HEK293 (cell line): ENCODE data around the gene CABCOCO1.

Experiments used
- CTCF ChIA-PET: fragments of 350-600 bp; formaldehyde crosslinking; extraction: SDS; loops from one replicate; lab custom pipeline; 2021; ENCODE audit warnings: antibody characterized with exemption; lab: Yijun Ruan, JAX
- POLR2A ChIA-PET: fragments of 300-600 bp; formaldehyde crosslinking; extraction: SDS; loops from one replicate; lab custom pipeline; 2020; ENCODE audit warnings: antibody characterized with exemption, inconsistent platforms; lab: Yijun Ruan, JAX
- H3K27ac ChIP-seq: fragments of 200-500 bp; sonication (Bioruptor generic); 2 replicates; pipeline ENCODE4 v1.5.1; 2014; ENCODE audit warnings: low read depth, low read length, control low read depth, inconsistent platforms; ENCODE audit errors: extremely low read depth
- H3K36me3 ChIP-seq, 2 experiments: fragments of 200-500 bp in 1 of 2; sonication (Bioruptor generic) in 1 of 2; 1 replicate in 1 of 2; 2 replicates in 1 of 2; pipeline ENCODE4 v1.5.1; 2014 to 2017; ENCODE audit warnings: inconsistent platforms in 2 of 2, low read length in 2 of 2; ENCODE audit not compliant: control insufficient read depth in 2 of 2, insufficient read depth in 1 of 2
- H3K4me1 ChIP-seq: fragments of 200-500 bp; sonication (Bioruptor generic); 2 replicates; pipeline ENCODE4 v1.5.1; 2014; ENCODE audit warnings: mild to moderate bottlenecking, low read length, inconsistent platforms; ENCODE audit not compliant: control insufficient read depth, insufficient read depth
- H3K4me3 ChIP-seq: 2 replicates; pipeline ENCODE4 v1.5.1; 2011; ENCODE audit warnings: low read depth, mild to moderate bottlenecking, control low read depth, low read length, moderate library complexity
- H3K9me3 ChIP-seq: fragments of 200-500 bp; sonication (Bioruptor generic); 2 replicates; pipeline ENCODE4 v1.5.1; 2014; ENCODE audit warnings: low read depth, low read length, inconsistent platforms; ENCODE audit not compliant: control insufficient read depth, insufficient read depth
- GLIS2 ChIP-seq: fragments of 450-650 bp; formaldehyde crosslinking; IDR thresholded peaks from 2 replicates; pipeline ENCODE4 v1.5.1; 2016; ENCODE audit warnings: missing biosample characterization, missing genetic modification characterization
- INSM2 ChIP-seq: fragments of 450-650 bp; formaldehyde crosslinking; IDR thresholded peaks from 2 replicates; pipeline ENCODE4 v1.5.1; 2016; ENCODE audit warnings: missing biosample characterization, missing genetic modification characterization
- KLF10 ChIP-seq: fragments of 450-650 bp; IDR thresholded peaks from 2 replicates; pipeline ENCODE4 v1.5.1; 2018; ENCODE audit warnings: missing biosample characterization, mild to moderate bottlenecking, missing genetic modification characterization
- KLF8 ChIP-seq: fragments of 450-650 bp; formaldehyde crosslinking; IDR thresholded peaks from 2 replicates; pipeline ENCODE4 v1.5.1; 2016; ENCODE audit warnings: missing biosample characterization, missing genetic modification characterization
- SCRT2 ChIP-seq: fragments of 450-650 bp; formaldehyde crosslinking; IDR thresholded peaks from 2 replicates; pipeline ENCODE4 v1.5.1; 2016; ENCODE audit warnings: missing biosample characterization, missing genetic modification characterization
- SETDB1 ChIP-seq: IDR thresholded peaks from one replicate; pipeline ENCODE4 v1.6.1; 2017; ENCODE audit warnings: mild to moderate bottlenecking, low read length, moderate library complexity, mixed read lengths; ENCODE audit not compliant: insufficient read length
- YY2 ChIP-seq: fragments of 450-650 bp; formaldehyde crosslinking; IDR thresholded peaks from 2 replicates; pipeline ENCODE4 v1.5.1; 2016; ENCODE audit warnings: missing biosample characterization, missing genetic modification characterization
- ZNF132 ChIP-seq: fragments of 450-650 bp; formaldehyde crosslinking; IDR thresholded peaks from 2 replicates; pipeline ENCODE4 v1.5.1; 2017; ENCODE audit warnings: missing biosample characterization, missing genetic modification characterization, borderline replicate concordance
- ZNF133 ChIP-seq: fragments of 450-650 bp; formaldehyde crosslinking; IDR thresholded peaks from 2 replicates; pipeline ENCODE4 v1.5.1; 2016; ENCODE audit warnings: missing biosample characterization, missing genetic modification characterization
- ZNF155 ChIP-seq: fragments of 450-650 bp; formaldehyde crosslinking; IDR thresholded peaks from 2 replicates; pipeline ENCODE4 v1.5.1; 2016; ENCODE audit warnings: missing biosample characterization, missing genetic modification characterization
- ZNF157 ChIP-seq: fragments of 450-650 bp; formaldehyde crosslinking; IDR thresholded peaks from 2 replicates; pipeline ENCODE4 v1.5.1; 2016; ENCODE audit warnings: missing biosample characterization, missing genetic modification characterization
- ZNF18 ChIP-seq: fragments of 450-650 bp; formaldehyde crosslinking; IDR thresholded peaks from 2 replicates; pipeline ENCODE4 v1.5.1; 2016; ENCODE audit warnings: missing biosample characterization, missing genetic modification characterization
- ZNF19 ChIP-seq: fragments of 450-650 bp; formaldehyde crosslinking; IDR thresholded peaks from 2 replicates; pipeline ENCODE4; 2016; ENCODE audit warnings: missing biosample characterization, missing genetic modification characterization, low read depth
- ZNF211 ChIP-seq: fragments of 450-650 bp; formaldehyde crosslinking; IDR thresholded peaks from 2 replicates; pipeline ENCODE4 v1.5.1; 2016; ENCODE audit warnings: low read depth, missing biosample characterization, missing genetic modification characterization
- ZNF248 ChIP-seq: fragments of 450-650 bp; formaldehyde crosslinking; IDR thresholded peaks from 2 replicates; pipeline ENCODE4 v1.5.1; 2017; ENCODE audit warnings: missing biosample characterization, missing genetic modification characterization
- ZNF292 ChIP-seq: fragments of 450-650 bp; formaldehyde crosslinking; IDR thresholded peaks from 2 replicates; pipeline ENCODE4 v1.5.1; 2016; ENCODE audit warnings: low read depth, missing biosample characterization, missing genetic modification characterization, borderline replicate concordance
- ZNF341 ChIP-seq: fragments of 450-650 bp; formaldehyde crosslinking; IDR thresholded peaks from 2 replicates; pipeline ENCODE4; 2016; ENCODE audit warnings: low read depth, missing biosample characterization, missing genetic modification characterization
- ZNF366 ChIP-seq: fragments of 450-650 bp; formaldehyde crosslinking; conservative IDR thresholded peaks from 2 replicates; pipeline ENCODE4 v1.5.1; 2016; ENCODE audit warnings: missing biosample characterization, missing genetic modification characterization
- ZNF391 ChIP-seq: fragments of 450-650 bp; formaldehyde crosslinking; IDR thresholded peaks from 2 replicates; pipeline ENCODE4 v1.5.1; 2016; ENCODE audit warnings: low read depth, missing biosample characterization, missing genetic modification characterization, borderline replicate concordance
- ZNF529 ChIP-seq: fragments of 450-650 bp; formaldehyde crosslinking; IDR thresholded peaks from 2 replicates; pipeline ENCODE4 v1.5.1; 2017; ENCODE audit warnings: missing genetic modification characterization, missing biosample characterization; ENCODE audit not compliant: insufficient replicate concordance
- ZNF596 ChIP-seq: fragments of 450-650 bp; IDR thresholded peaks from 2 replicates; pipeline ENCODE4 v1.5.0; 2018; ENCODE audit warnings: missing biosample characterization, mild to moderate bottlenecking, missing genetic modification characterization, moderate library complexity
- ZNF610 ChIP-seq: fragments of 450-650 bp; formaldehyde crosslinking; IDR thresholded peaks from 2 replicates; pipeline ENCODE4 v1.5.1; 2016; ENCODE audit warnings: missing biosample characterization, missing genetic modification characterization, borderline replicate concordance
- ZNF629 ChIP-seq: fragments of 450-650 bp; formaldehyde crosslinking; IDR thresholded peaks from 2 replicates; pipeline ENCODE4 v1.5.1; 2017; ENCODE audit warnings: missing biosample characterization, missing genetic modification characterization
- ZNF660 ChIP-seq: fragments of 450-650 bp; IDR thresholded peaks from 2 replicates; pipeline ENCODE4 v1.5.1; 2018; ENCODE audit warnings: missing biosample characterization, mild to moderate bottlenecking, missing genetic modification characterization
- ZNF701 ChIP-seq: fragments of 450-650 bp; formaldehyde crosslinking; IDR thresholded peaks from 2 replicates; pipeline ENCODE4 v1.5.1; 2016; ENCODE audit warnings: missing biosample characterization, missing genetic modification characterization
- ZNF707 ChIP-seq: fragments of 450-650 bp; formaldehyde crosslinking; IDR thresholded peaks from 2 replicates; pipeline ENCODE4 v1.5.1; 2016; ENCODE audit warnings: missing biosample characterization, missing genetic modification characterization
- ZNF747 ChIP-seq: fragments of 450-650 bp; formaldehyde crosslinking; IDR thresholded peaks from 2 replicates; pipeline ENCODE4 v1.5.1; 2016; ENCODE audit warnings: missing biosample characterization, missing genetic modification characterization
- ZSCAN16 ChIP-seq: fragments of 450-650 bp; formaldehyde crosslinking; IDR thresholded peaks from 2 replicates; pipeline ENCODE4 v1.5.1; 2016; ENCODE audit warnings: missing biosample characterization, missing genetic modification characterization
- ZSCAN23 ChIP-seq: fragments of 450-650 bp; formaldehyde crosslinking; IDR thresholded peaks from 2 replicates; pipeline ENCODE4 v1.5.1; 2016; ENCODE audit warnings: missing biosample characterization, missing genetic modification characterization

Gene CABCOCO1

GRCh38 chr10:61786728-61787127, 124.0 kb downstream of the CABCOCO1 start:
- Histone ChIP-seq H3K4me1 (no peaks in the 10 kb centered on the region), H3K9me3 (no peaks in the 10 kb centered on the region)
- POLR2A ChIA-PET, result no interaction called here
- TF ChIP-seq ZNF660, result no peak
- no peak for TF ChIP-seq ZNF596 (tag by site-specific recombination)
- no peak for TF ChIP-seq KLF10 (tag by site-specific recombination)
- no peak for TF ChIP-seq ZNF132 (tag by site-specific recombination)
- no peak for TF ChIP-seq ZNF18 (tag by site-specific recombination)
- TF ChIP-seq ZNF341 (tag by site-specific recombination), result no peak
- TF ChIP-seq ZNF366, result no peak
- no peak for TF ChIP-seq INSM2 (tag by site-specific recombination)
- no peak for TF ChIP-seq KLF8 (tag by site-specific recombination)
- no peak for TF ChIP-seq ZNF701
- TF ChIP-seq ZNF211 (tag by site-specific recombination), result no peak
- TF ChIP-seq, all 188 proteins: peak for 0
- no peak overlapping the region for H3K27ac ChIP-seq
- H3K36me3 ChIP-seq, result no peaks in the 10 kb centered on the region
- CTCF ChIA-PET, result interaction anchor here (1.2 kb wide), 1 partner anchor 47 kb away, joined by 6 read pairs; no protein-coding TSS in a partner anchor
- no peak overlapping the region for H3K4me3 ChIP-seq

- H3K4me1 ChIP-seq, result no peaks in the 10 kb centered on the region
- no peak overlapping the region for H3K4me3 ChIP-seq
- H3K27ac ChIP-seq, result no peak overlapping the region
- TF ChIP-seq ZNF707 (no peak), ZNF701 (no peak), GLIS2 (tag by site-specific recombination) (no peak), ZNF292 (tag by site-specific recombination) (no peak), INSM2 (tag by site-specific recombination) (no peak), ZNF529 (no peak), YY2 (tag by site-specific recombination) (no peak), ZNF629 (tag by site-specific recombination) (no peak)
- no peaks in the 10 kb centered on the region for H3K9me3 ChIP-seq
- ChIA-PET POLR2A (no interaction called here), CTCF (no interaction called here)
- H3K36me3 ChIP-seq, result no peaks in the 10 kb centered on the region
Measured at GRCh38 chr10:61787170-61787569, 124.4 kb downstream of the CABCOCO1 start.

GRCh38 chr10:61789031-61789430, 126.3 kb downstream of the CABCOCO1 start:
- POLR2A ChIA-PET, result no interaction called here
- no peaks in the 10 kb centered on the region for H3K4me1 ChIP-seq

More at GRCh38 chr10:61789031-61789430, 126.3 kb downstream of the CABCOCO1 start:
- Histone ChIP-seq H3K9me3 (no peaks in the 10 kb centered on the region), H3K36me3 (no peaks in the 10 kb centered on the region), H3K4me3 (no peak overlapping the region), H3K27ac (no peak overlapping the region)
- no peak for TF ChIP-seq ZNF391 (tag by site-specific recombination)
- TF ChIP-seq ZSCAN23 (tag by site-specific recombination), result no peak
- no peak for TF ChIP-seq ZNF157 (tag by site-specific recombination)
- no peak for TF ChIP-seq ZNF629 (tag by site-specific recombination)
- no peak for TF ChIP-seq ZNF248 (tag by site-specific recombination)
- no peak for TF ChIP-seq ZNF747 (tag by site-specific recombination)
- TF ChIP-seq ZNF155, result no peak
- TF ChIP-seq SCRT2 (tag by site-specific recombination), result no peak
- no peak for TF ChIP-seq ZNF133 (tag by site-specific recombination)
- TF ChIP-seq ZNF610, result no peak
- no peak for TF ChIP-seq SETDB1
- TF ChIP-seq ZNF19 (tag by site-specific recombination), result no peak
- TF ChIP-seq ZSCAN16 (tag by site-specific recombination), result no peak
- no peak for TF ChIP-seq ZNF707
- CTCF ChIA-PET, result interaction anchor here (0.6 to 0.7 kb wide), 2 partner anchors 573 to 1494 kb away, joined by 3 to 4 read pairs; no protein-coding TSS in a partner anchor
